Measurements from ENCODE around the gene EIF3A.

- TF ChIP-seq SP1 (IDR thresholded peaks at IDR 0.05) (no peak), FOXK2 (IDR thresholded peaks at IDR 0.05) (no peak), HDGF (IDR thresholded peaks at IDR 0.05; ENCODE audit: borderline replicate concordance) (no peak), L3MBTL2 (conservative IDR thresholded peaks at IDR 0.05) (no peak), TARDBP (IDR thresholded peaks at IDR 0.05) (no peak), SUZ12 (IDR thresholded peaks at IDR 0.05) (no peak), PKNOX1 (IDR thresholded peaks at IDR 0.05) (no peak), ARNT (IDR thresholded peaks at IDR 0.05) (no peak), FOXM1 (IDR thresholded peaks at IDR 0.05; ENCODE audit: borderline replicate concordance) (no peak), BHLHE40 (IDR thresholded peaks at IDR 0.05; ENCODE audit: borderline replicate concordance) (no peak), NFRKB (IDR thresholded peaks at IDR 0.05) (no peak), LEF1 (IDR thresholded peaks at IDR 0.05; ENCODE audit: borderline replicate concordance) (no peak), ZNF384 (IDR thresholded peaks at IDR 0.05) (no peak)
These were observed 54.1 kb downstream of the EIF3A start for GRCh38 chr10:119026301-119027110.
